OCI-LY1 (cell line): ENCODE data around the gene OSCAR.

Experiments used
- H2AFZ ChIP-seq: fragments of 200-600 bp; sonication (generic), shearing (Covaris generic); 2 replicates; pipeline ENCODE4 v1.6.0; 2014; ENCODE audit warnings: antibody characterized with exemption, mild to moderate bottlenecking, low read length
- H3F3A ChIP-seq: fragments of 200-600 bp; sonication (generic), shearing (Covaris generic); 2 replicates; pipeline ENCODE4 v1.6.0; 2014; ENCODE audit warnings: mild to moderate bottlenecking, antibody characterized with exemption, low read length, moderate library complexity; ENCODE audit not compliant: insufficient read depth
- H3K27ac ChIP-seq: fragments of 200-600 bp; sonication (generic); 2 replicates; pipeline ENCODE4 v1.5.1; 2014; ENCODE audit warnings: low read length, mixed run types, mild to moderate bottlenecking, low read depth; ENCODE audit not compliant: poor library complexity, severe bottlenecking
- H3K27me3 ChIP-seq: fragments of 200-600 bp; sonication (generic); 2 replicates; pipeline ENCODE4 v1.6.0; 2014; ENCODE audit warnings: antibody characterized with exemption, mild to moderate bottlenecking, low read length, moderate library complexity; ENCODE audit not compliant: insufficient read depth
- H3K36me3 ChIP-seq: fragments of 200-600 bp; sonication (generic); 2 replicates; pipeline ENCODE4 v1.6.1; 2014; ENCODE audit warnings: mild to moderate bottlenecking, antibody characterized with exemption, low read length, moderate library complexity, mixed read lengths; ENCODE audit not compliant: insufficient read depth
- H3K4me1 ChIP-seq: fragments of 200-600 bp; sonication (generic); 2 replicates; pipeline ENCODE4 v1.5.1; 2014; ENCODE audit warnings: mild to moderate bottlenecking, low read length, moderate library complexity; ENCODE audit not compliant: insufficient read depth, severe bottlenecking
- H3K4me2 ChIP-seq: fragments of 200-600 bp; sonication (generic), shearing (Covaris generic); 2 replicates; pipeline ENCODE4 v1.6.1; 2014; ENCODE audit warnings: low read length
- H3K4me3 ChIP-seq: fragments of 200-600 bp; sonication (generic); 2 replicates; pipeline ENCODE4 v1.5.1; 2014; ENCODE audit warnings: low read length, low read depth, mild to moderate bottlenecking, mixed read lengths; ENCODE audit not compliant: poor library complexity, severe bottlenecking
- H3K79me2 ChIP-seq: fragments of 200-600 bp; shearing (Covaris generic); 2 replicates; pipeline ENCODE4 v1.6.1; 2016; ENCODE audit warnings: mixed run types, low read length, mixed read lengths; ENCODE audit not compliant: insufficient read depth
- H3K9ac ChIP-seq: fragments of 200-600 bp; sonication (generic), shearing (Covaris generic); 2 replicates; pipeline ENCODE4 v1.6.1; 2014; ENCODE audit warnings: mild to moderate bottlenecking, low read length, mixed read lengths
- H3K9me2 ChIP-seq: fragments of 200-600 bp; sonication (generic), shearing (Covaris generic); 2 replicates; pipeline ENCODE4 v1.6.1; 2014; ENCODE audit warnings: low read depth, mild to moderate bottlenecking, low read length, mixed read lengths
- H3K9me3 ChIP-seq: fragments of 200-600 bp; shearing (Covaris generic); 2 replicates; pipeline ENCODE4 v1.6.1; 2014; ENCODE audit warnings: low read length, mixed read lengths
- H4K20me1 ChIP-seq: fragments of 200-600 bp; sonication (generic), shearing (Covaris generic); 2 replicates; pipeline ENCODE4 v1.6.0; 2016; ENCODE audit warnings: mild to moderate bottlenecking, low read length; ENCODE audit not compliant: insufficient read depth
- CTCF ChIP-seq: fragments of 200-600 bp; sonication (generic), shearing (Covaris generic); IDR thresholded peaks from 2 replicates; pipeline ENCODE4 v1.5.1; 2017; ENCODE audit warnings: mild to moderate bottlenecking, antibody characterized with exemption, low read length, moderate library complexity, mixed read lengths
- EZH2 ChIP-seq: fragments of 200-600 bp; sonication (generic), shearing (Covaris generic); IDR thresholded peaks from 2 replicates; pipeline ENCODE4 v1.8.0; 2017; ENCODE audit warnings: borderline replicate concordance, mixed run types, mild to moderate bottlenecking, antibody characterized with exemption, low read length, moderate library complexity, mixed read lengths

OSCAR gene

DNA sequence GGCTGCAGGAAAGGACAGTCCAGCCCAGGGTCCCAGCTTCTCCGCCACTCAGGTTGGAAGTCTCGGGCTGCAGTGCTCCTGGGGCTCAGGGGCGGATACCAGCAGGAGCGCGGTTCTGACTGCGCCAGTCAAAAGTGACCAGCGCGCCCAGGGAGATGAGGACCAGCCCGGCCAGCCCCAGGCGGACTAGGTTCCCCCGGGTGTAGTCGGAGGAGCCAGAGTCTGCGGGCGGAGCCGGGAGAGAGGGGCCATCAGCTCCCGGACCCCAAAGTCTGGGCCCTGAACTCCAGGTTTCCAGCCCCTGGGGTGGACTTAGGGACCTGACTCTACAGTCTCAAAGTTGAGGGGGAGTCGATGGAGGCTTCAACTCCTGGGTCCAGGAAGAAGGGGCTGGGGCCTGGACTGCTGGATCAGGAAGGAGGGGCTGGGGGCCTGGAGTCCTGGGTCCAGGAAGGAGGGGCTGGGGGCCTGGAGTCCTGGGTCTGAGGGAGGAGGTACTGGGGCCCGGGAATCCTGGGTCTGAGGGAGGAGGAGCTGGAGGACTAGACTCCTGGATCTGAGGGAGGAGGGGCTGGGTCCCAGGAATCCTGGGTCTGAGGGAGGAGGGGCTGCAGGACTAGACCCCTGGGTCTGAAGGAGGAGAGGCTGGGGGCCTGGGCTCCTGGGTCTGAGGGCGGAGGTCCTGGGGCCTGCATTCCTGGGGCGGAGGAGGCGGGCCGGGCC, 5.3 kb downstream of the OSCAR start:
- H3K4me2 ChIP-seq = no peak overlapping the region
- H3K9me2 ChIP-seq = no peaks in the 10 kb centered on the region
- peaks cover 4% of the 10 kb centered on the region for H3K4me1 ChIP-seq
- no peaks in the 10 kb centered on the region for H3F3A ChIP-seq
- no peaks in the 10 kb centered on the region for H3K36me3 ChIP-seq
- H3K27me3 ChIP-seq = no peaks in the 10 kb centered on the region
- H3K9ac ChIP-seq = no peak overlapping the region
- H3K27ac ChIP-seq = no peak overlapping the region
- no peaks in the 10 kb centered on the region for H3K79me2 ChIP-seq
- no peaks in the 10 kb centered on the region for H3K9me3 ChIP-seq
- TF ChIP-seq EZH2 (no peak), CTCF (no peak)
- no peaks in the 10 kb centered on the region for H4K20me1 ChIP-seq
- no peak overlapping the region for H3K4me3 ChIP-seq
- no peak overlapping the region for H2AFZ ChIP-seq

DNA sequence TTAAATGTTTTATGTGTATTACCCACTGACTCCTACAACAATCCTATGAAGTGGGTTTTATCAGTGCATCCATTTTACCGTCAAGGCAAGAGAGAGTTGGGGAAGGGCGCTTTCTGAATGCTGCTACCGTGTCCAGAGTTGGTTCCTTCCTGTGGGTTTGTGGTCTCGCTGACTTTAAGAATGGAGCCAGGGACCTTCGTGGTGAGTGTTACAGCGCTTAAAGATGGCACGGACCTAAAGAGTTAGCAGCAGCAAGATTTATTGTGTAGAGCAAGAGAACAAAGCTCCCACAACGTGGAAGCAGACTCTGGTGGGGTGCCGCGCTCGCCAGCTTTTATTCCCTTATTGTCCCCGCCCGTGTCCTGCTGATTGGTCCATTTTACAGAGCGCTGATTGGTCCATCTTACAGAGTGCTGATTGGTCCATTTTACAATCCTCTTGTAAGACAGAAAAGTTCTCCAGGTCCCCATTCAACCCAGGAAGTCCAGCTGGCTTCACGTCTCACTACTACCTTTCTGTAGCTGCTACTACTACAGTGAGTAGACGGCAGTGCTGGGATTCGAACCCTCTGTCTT, 6.1 kb downstream of the OSCAR start:
- H3K4me1 ChIP-seq = peaks cover 4% of the 10 kb centered on the region
- H3F3A ChIP-seq = no peaks in the 10 kb centered on the region
- no peaks in the 10 kb centered on the region for H3K36me3 ChIP-seq
- H4K20me1 ChIP-seq = no peaks in the 10 kb centered on the region
- H3K9me3 ChIP-seq = no peaks in the 10 kb centered on the region
- no peak overlapping the region for H3K27ac ChIP-seq
- no peaks in the 10 kb centered on the region for H3K9me2 ChIP-seq
- no peak overlapping the region for H3K4me3 ChIP-seq
- TF ChIP-seq EZH2 (no peak), CTCF (no peak)
- no peak overlapping the region for H3K9ac ChIP-seq
- no peak overlapping the region for H2AFZ ChIP-seq
- no peak overlapping the region for H3K4me2 ChIP-seq
- no peaks in the 10 kb centered on the region for H3K27me3 ChIP-seq
- no peaks in the 10 kb centered on the region for H3K79me2 ChIP-seq

DNA sequence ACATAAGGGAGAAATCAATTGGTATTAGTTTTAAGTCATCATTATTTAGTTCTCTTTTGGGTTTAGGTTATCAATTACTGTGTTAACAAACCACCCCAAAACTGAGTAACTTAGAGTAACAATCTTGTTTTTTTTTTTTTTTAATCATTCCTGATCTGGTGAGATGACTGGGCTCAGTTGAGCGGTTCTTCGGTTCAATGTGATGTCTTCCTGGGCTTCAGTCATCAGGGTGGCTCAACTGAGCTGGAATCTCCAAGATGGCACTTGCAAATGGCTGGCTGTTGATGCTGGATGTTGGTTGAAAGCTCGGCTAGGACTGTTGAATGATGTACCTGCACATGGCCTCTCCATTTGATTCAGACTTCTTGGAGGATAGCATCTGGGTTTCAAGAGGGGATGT, 16.2 kb downstream of the OSCAR start:
- Histone ChIP-seq H3K27me3 (no peaks in the 10 kb centered on the region; the same call in 1 of the 2 replicates), H3K27ac (no peak overlapping the region), H3K4me1 (no peaks in the 10 kb centered on the region), H3F3A (no peaks in the 10 kb centered on the region), H2AFZ (no peak overlapping the region), H3K4me3 (no peak overlapping the region), H3K9me2 (no peaks in the 10 kb centered on the region), H3K79me2 (no peaks in the 10 kb centered on the region), H3K9ac (no peak overlapping the region), H3K9me3 (peaks cover 2% of the 10 kb centered on the region; the same call in 1 of the 2 replicates), H4K20me1 (no peaks in the 10 kb centered on the region), H3K4me2 (no peak overlapping the region), H3K36me3 (no peaks in the 10 kb centered on the region)
- TF ChIP-seq CTCF (no peak), EZH2 (no peak)
